ENCODE data around the gene WNT16.
"Not testable (repeated sequence)": the region's sequence is repeated elsewhere in the genome, so short reads cannot be mapped to it uniquely, and the experiment has no call there.

Gene WNT16

GRCh38 chr7:121328508-121329190, at the start of gene WNT16:
TSS of gene WNT16 (plus strand) at chr7:121329000. CDS start at chr7:121329293, 293 bp downstream.
- no peak for DNase-seq

DNA sequence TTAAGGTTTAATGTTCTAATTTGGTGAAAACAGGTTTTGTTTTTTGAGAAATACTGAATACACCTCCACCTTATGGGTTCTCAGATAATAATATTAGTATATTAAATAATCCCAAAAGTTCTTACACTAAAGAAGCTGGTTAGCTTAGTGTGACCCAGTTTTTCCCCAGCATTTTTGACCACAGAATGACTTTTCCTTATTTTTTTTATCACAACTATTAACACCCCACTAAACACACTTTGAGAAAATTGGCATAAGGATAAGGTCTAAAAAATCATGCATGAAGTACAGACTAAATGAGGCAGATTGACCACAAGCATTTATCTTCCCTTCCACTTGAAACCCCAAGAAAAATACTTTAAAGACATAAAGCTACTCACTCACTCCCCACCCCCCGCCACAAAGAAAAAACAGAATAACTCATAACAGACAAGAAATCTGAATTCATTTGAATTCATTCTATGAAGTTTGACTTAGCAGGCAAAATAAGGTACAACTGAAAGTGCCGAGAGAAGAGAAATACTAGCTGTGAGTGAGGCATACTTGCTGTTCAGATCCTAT, 49.7 kb upstream of the WNT16 start:
- no peak for DNase-seq

DNA sequence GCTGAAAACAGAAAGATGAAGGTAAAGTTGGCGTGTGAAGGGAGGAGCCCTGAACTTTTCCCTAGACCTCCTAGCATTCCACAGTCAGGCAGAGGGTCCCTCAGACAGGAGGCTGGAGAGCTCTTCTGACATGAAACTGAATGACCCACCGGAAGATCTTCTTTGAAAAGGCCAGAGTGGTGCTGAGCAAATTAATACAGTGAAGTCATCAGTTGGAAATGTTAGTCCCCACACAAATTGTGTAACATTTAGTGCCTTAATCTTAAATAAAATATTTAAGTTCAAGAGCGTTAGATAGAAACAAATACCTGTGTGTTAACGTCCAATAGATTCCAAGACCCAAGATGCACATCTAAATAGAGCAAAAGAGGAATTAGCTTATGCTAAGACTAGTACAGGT, 49.0 kb upstream of the WNT16 start:
- no peak for DNase-seq

DNA sequence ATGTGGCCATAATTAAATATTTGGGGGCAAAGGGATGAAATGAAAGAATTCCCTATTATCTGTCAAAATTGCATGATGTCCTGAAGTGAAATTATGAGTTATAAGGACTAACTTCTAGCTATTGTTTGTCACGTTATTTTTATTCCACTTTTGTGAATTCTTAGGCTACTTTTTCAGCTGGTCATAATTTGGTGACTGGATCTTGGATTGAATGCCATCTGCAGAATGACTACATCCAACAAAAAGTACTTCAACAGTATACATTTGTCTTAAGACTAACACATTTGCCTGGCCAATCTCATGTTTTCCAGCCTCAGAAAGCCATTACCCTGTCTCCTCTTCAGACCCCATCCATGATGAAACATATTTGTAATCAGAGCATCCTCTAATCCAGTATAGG, 48.1 kb upstream of the WNT16 start:
- no peak for DNase-seq

GRCh38 chr7:121282129-121282528, 46.7 kb upstream of the WNT16 start:
- no peak for DNase-seq

GRCh38 chr7:121285066-121285667, 43.6 kb upstream of the WNT16 start:
- DNase-seq: no peak

DNA sequence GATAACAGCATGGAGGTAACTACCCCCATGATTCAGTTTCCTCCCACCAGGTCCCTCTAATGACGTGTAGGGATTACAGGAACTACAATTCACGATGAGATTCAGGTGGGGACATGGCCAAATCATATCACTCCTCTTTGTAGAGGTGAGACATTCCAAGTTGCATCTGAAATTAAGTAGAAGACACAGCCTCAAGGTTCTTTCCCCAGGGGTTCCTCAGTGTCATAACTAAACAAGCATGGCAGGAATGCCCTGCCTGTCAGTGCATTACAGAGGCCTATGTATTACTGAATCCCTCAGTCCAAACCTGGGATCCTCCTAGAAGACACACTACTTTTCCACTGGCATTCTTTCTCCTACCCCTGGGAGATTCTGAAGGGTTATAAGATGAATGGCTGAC, 42.6 kb upstream of the WNT16 start:
- DNase-seq: no peak

DNA sequence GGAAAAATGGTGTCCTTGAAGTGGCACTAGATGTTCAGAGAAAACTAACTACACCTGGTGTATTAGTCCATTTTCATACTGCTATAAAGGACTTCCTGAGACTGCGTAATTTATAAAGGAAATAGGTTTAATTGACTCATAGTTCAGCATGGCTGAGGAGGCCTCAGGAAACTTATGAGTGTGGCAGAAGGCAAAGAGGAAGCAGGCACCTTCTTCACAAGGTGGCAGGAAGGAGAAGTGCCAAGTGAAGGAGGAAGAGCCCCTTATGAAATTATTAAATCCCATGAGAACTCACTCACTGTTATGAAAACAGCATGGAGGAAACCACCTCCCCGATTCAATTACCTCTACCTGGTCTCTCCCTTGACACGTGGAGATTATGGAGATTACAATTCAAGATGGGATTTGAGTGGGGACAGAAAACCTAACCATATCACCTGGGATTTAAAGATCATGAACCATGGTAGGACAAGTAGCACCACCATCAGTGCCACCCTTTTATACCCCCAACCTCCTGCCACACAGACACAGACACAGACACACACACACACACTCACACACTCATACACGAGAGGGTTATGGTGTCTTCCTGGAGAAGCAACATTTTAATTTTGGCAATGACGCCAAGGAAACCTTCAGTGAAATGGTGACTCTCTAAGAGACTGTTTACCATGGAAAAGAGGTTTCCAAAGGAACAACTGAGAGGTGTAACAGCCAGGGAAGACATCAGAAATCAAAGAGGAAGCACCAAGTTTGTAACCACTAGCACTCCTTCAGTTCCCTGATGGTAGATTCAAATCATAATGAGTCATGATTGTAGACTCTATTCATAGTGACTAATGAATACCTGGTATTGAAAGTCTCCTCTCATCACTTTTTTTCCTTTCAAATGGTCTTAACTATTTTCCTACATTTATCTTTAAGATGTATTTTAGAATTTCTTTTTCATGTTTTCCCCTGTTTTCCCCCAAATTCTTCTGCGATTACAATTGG, 41.8 kb upstream of the WNT16 start:
- DNase-seq: no peak

DNA sequence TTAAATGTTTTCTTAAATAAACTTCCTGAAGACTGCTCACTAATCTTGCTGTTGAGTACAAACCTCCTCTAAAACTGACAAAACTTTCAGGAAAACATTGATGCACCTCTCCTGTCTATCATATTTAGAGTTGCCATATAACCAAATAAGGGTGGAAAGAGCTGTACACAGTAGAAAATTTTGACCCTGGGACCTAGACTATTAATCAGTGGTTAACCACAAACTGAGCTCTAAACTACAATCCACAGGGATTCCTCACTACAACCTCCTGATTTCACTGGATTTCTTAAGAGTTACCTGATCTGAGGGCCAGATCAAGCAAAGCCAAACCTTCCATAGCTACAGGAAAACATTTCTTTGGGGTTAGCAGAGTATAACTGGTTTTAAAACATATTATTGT, 39.9 kb upstream of the WNT16 start:
- DNase-seq: no peak

GRCh38 chr7:121289930-121290329, 38.9 kb upstream of the WNT16 start:
- DNase-seq: not testable (repeated sequence)

- no peak for DNase-seq
Observed at GRCh38 chr7:121294448-121294992, 34.3 kb upstream of the WNT16 start.

DNA sequence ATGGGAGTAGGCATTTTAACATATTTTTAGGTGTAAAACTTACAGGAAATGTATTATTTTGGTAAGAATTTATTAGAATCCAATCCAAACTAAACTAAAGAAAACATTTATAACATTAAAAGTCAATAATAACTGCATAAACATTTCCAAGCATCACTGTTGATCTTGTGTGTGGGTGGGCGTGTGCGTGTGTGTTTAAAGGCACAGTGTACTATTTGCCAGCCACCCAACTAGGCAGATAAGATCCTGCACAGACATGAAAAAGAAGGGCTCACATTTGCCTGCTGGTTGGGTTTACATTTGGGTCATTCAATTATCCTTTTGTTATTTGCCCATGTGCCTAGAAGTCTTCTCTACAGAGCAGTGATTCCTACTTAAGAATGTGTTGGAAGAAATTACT, 31.0 kb upstream of the WNT16 start:
- DNase-seq: no peak

- DNase-seq: no peak
Observed at GRCh38 chr7:121298831-121299239, 30.0 kb upstream of the WNT16 start.

- no peak for DNase-seq
Observed at GRCh38 chr7:121300685-121301420, 27.9 kb upstream of the WNT16 start.

DNA sequence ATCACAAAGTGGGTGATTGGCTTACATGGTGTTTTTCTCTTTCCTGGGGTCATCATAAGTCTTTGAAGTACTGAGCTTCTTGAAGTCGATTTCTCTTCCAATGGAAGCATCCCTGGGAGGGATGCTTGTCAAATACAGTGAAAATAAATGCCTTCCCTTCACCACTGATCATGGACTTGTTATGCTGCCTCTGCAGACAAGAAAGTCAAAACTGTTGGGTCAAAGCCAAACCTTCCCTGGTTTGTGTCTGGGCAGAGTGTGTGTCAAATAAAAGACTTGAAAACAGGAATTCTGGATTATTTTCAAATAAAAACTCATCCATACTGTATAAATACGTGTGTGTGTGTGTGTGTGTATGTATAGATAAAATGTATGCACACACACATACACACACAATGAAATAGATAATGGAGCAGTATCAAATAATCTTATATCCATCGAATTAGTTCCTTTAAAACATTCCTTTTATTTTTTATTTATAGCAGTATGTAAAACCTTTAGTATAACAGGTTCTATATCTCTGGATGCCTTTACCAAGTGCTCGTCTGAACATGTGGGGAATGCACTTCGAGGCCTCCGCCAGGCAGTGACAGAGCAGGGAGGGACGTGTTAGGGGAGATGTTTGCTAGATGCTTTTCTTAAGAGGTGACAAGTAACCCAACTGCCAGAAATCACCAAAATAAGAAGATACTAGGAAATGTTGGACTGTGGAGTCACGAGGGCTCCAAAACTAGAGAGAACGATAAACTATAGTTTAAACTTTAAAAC, 27.2 kb upstream of the WNT16 start:
- no peak for DNase-seq

DNA sequence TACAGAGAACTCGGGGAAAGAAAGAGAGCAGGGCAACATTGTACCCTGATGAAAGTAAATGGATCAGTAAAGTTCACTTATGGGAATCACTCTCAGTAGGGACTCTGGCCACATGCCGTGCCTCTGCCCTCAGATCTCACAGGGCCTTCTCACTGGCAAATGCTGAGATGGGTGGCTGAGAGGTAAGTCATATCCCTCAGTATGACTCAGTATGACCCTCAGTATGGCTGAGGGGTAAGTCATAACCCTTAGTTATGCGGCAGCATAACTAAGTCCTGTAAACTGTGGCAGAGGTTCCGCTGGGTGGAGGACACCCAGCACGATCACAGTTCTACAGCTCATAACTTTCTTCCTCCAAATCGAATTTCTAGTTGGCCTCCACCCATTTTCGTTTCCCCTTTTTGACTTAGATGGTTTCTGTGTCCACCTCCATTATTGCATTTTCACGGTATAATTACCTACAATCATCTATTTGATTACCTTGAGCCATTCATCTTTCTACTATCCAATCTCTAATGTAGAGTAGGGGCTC, 26.5 kb upstream of the WNT16 start:
- DNase-seq: no peak

DNA sequence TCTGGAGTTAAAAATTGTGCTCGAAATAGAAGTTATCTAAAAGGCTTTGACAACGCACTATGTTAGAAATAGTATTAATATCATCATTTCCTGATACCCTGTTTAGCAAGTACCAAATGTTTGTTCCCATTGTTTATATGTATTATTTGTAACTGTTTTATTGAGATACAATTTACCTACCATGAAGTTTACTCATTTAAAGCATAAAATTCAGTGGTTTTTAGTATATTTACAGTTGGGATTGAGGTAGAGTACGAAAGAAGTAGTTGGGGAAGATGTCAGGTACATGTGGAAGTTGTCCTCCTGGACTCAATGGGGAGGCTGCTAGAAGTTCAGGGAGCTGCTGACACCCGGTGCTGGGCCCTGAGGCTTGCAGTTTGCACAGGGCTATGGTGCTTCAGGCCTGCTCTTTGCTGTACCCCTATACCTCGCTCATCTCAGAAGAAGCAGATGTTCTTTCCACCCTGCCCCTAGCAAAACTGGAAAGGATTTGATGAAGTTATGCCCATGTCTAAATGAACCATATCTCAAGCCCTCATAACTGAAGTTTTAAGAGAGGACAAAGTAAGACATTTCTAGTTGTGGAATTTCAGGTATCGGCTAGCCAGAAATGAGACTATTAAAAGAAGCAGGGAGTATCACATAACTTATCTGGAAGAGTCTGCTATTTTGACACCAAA, 25.2 kb upstream of the WNT16 start:
- DNase-seq: no peak

DNA sequence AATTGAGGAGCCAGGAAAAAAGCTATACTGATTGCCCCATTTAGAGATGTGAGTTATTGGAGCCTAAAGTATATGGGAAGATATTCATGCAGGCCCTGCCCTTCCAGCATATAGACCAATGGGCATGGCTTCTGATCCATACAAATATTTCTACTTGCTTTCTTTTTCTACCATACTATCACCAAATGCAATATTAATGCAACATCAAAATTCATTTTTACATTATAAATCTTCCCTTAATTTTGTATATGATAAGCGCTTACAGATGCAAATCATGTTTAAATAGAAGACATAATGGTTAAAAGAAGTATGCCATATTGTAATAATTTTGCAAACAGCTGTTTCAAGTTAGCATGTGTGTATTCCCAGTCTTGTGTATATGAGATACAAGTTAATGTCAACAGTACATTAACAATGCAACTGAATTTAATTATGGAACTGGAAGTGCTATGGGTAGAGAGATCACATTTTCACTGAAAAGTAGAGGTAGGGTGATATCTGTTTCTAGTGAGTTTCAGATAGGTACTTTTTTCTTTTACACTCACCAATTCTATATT, 24.6 kb upstream of the WNT16 start:
- DNase-seq: no peak

DNA sequence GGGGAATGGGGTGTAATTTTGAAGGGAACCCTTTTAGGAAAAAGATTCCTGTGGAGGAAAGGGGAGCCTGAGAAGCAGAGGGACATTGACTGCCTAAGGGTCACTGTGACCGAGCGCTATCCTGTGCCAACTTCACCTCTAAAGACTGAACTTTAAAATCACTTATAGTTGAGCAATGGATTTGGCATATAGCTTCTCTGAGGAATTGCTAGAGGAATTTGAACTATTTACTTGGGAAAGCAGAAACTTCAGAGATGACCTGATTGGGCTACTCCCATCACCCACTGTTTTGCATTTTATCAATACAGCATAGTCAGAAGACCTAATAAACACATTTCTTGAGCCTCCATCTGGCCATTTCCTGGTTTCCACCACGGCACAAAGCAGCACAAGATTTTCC, 23.7 kb upstream of the WNT16 start:
- DNase-seq: no peak

DNA sequence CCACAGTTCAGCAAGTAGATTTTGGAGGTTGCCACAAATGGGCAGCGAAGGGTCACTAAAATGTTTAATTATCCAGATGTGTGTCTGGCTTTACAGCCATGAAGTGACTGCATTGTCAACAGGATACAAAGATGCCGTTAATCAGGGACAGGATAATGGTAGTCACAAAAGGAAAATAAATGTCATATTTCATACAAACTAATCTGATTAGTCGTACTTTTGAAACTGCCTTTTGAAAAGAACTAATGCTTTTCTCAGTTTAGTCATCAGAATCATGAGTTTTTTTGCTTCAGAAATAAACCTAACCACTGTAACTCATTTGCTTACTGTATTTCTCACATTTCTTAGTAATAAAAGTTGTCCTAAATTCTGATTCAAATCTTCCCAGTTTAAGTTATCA, 22.2 kb upstream of the WNT16 start:
- DNase-seq: no peak

All from hematopoietic multipotent progenitor cell treated with erythropoietin and hydrocortisone succinate and interleukin-3 and kit ligand, for 8 days (in vitro differentiated cells).